Small intestine (tissue), 7 donors: Measurements from ENCODE around the gene ANG. TPM values are rescaled to one million over a fixed set of nuclear protein-coding genes. Genes with fewer than 3 reads are reported as not detected.
A peak's percentile ranks its signal among the peaks of the same experiment; 100 is the strongest.
"Not testable (repeated sequence)": the region's sequence is repeated elsewhere in the genome, so short reads cannot be mapped to it uniquely, and the experiment has no call there.

Experiments used
- DNase-seq, 2 donors: peaks; one replicate each; pipeline versions ENCODE4 v3.0.0 to v3.0.0-alpha.2; 2013
- FAIRE-seq: peaks from 2 replicates; lab custom pipeline; 2012; peaks lifted over from hg19 to GRCh38; lab: Jason Lieb, UNC
- H3K27ac ChIP-seq, 3 donors: one replicate each; pipeline ENCODE4 v1.5.1; 2013; ENCODE audit warnings: low read length in 2 of 3, mild to moderate bottlenecking in 2 of 3, control low read depth in 1 of 3, inconsistent platforms in 1 of 3, low read depth in 1 of 3, moderate library complexity in 1 of 3
- H3K27me3 ChIP-seq, 3 donors: one replicate each; pipeline ENCODE4 v1.6.1; 2013; ENCODE audit warnings: low read length in 3 of 3, inconsistent platforms in 1 of 3; ENCODE audit not compliant: control insufficient read depth in 3 of 3, insufficient read depth in 3 of 3
- H3K36me3 ChIP-seq, 3 donors: one replicate each; pipeline ENCODE4 v1.6.1; 2013; ENCODE audit warnings: low read length in 3 of 3, inconsistent platforms in 1 of 3, low read depth in 1 of 3, mild to moderate bottlenecking in 1 of 3, moderate library complexity in 1 of 3; ENCODE audit not compliant: control insufficient read depth in 3 of 3, insufficient read depth in 2 of 3
- H3K4me1 ChIP-seq, 3 donors: one replicate each; pipeline ENCODE4 v1.6.1; 2013; ENCODE audit warnings: low read length in 2 of 3, inconsistent platforms in 1 of 3, low read depth in 1 of 3, mild to moderate bottlenecking in 1 of 3, moderate library complexity in 1 of 3; ENCODE audit not compliant: control insufficient read depth in 3 of 3, insufficient read depth in 2 of 3
- H3K4me3 ChIP-seq, 3 donors: one replicate each; pipeline ENCODE4 v1.5.1; 2013; ENCODE audit warnings: low read length in 3 of 3, control low read depth in 1 of 3, inconsistent platforms in 1 of 3, low read depth in 1 of 3, mild to moderate bottlenecking in 1 of 3, moderate library complexity in 1 of 3
- H3K9me3 ChIP-seq, 2 donors: one replicate each; pipeline ENCODE4 v1.6.1; 2013; ENCODE audit warnings: low read depth in 1 of 2, low read length in 1 of 2; ENCODE audit not compliant: control insufficient read depth in 2 of 2, insufficient read depth in 1 of 2
- WGBS, 3 donors: extraction: QIAGEN DNeasy Blood & Tissue Kit; methylation state at CpG; one replicate each; pipeline ENCODE4 v1.1.7; 2013; 5-methylcytosine and 5-hydroxymethylcytosine counted together
- polyA plus RNA-seq, 4 donors: library from polyadenylated mRNA; stranded (reverse) in 3 of 4; unstranded in 1 of 4; fragments of 200-250 nt in 3 of 4; fragments of 120-200 nt in 1 of 4; gene quantifications; one replicate each; pipeline versions ENCODE4 v1.2.1 to v1.2.3, GENCODE V29; 2013
- donor health status: healthy with polysubstance abuse.
- donor health status: control.
- donor health status: control.
- donor health status: Bipolar disorder and iron deficiency.
- donor health status: healthy.

ANG gene
- polyA plus RNA-seq, 4 donors, result 13.4 to 63.1 (median 20.8) TPM

GRCh38 chr14:20666400-20666961 is 22.1 kb upstream of the ANG start:
- not testable (repeated sequence) for H3K27ac ChIP-seq, H3K9me3 ChIP-seq, H3K27me3 ChIP-seq, FAIRE-seq, H3K4me3 ChIP-seq, H3K36me3 ChIP-seq, DNase-seq
- WGBS, 3 donors, result 74 to 94% (median 86%) methylated on average over 7 of the region's 7 CpGs
- peaks cover 0 to 12% (median 0%) of the 10 kb centered on the region in 3 donors for H3K4me1 ChIP-seq

DNA sequence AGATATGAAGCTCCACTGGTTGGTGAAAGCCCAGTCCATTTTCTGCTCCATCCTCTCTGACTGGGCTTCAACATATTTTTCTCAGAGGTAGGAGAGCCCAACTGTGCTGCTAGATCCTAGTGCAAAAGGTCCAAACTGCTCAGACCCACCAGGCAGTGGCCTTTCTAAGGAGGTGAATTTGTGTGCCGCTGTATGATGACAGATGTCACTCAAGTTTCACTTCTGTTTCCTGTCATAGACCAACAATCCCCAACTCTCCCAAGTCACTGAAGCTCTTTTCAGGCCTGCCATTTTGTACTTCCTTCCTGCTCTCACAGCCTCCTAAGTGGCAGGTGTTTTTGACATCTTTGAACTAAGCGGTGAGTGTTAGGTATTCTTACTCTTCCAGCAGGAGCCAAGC is 20.6 kb upstream of the ANG start:
- peak overlapping the region in 1 of 3 donors; percentile 17 for H3K27ac ChIP-seq
- 68 to 85% (median 69%) methylated on average over 2 of the region's 2 CpGs for WGBS, 3 donors
- DNase-seq (no peak), FAIRE-seq (no peak)
- H3K9me3 ChIP-seq, result no peaks in the 10 kb centered on the region
- no peaks in the 10 kb centered on the region for H3K27me3 ChIP-seq
- H3K4me3 ChIP-seq, result no peak overlapping the region
- H3K36me3 ChIP-seq, result no peaks in the 10 kb centered on the region
- peaks cover 0 to 4% (median 0%) of the 10 kb centered on the region in 3 donors for H3K4me1 ChIP-seq

GRCh38 chr14:20668969-20669368 is 19.6 kb upstream of the ANG start:
- H3K4me3 ChIP-seq, result no peak overlapping the region
- no peaks in the 10 kb centered on the region for H3K27me3 ChIP-seq
- no peaks in the 10 kb centered on the region for H3K4me1 ChIP-seq
- H3K9me3 ChIP-seq, result no peaks in the 10 kb centered on the region
- no peaks in the 10 kb centered on the region for H3K36me3 ChIP-seq
- DNase-seq, result no peak
- no peak overlapping the region for H3K27ac ChIP-seq
- no peak for FAIRE-seq
- WGBS, 3 donors, result 87 to 94% (median 87%) methylated on average over 2 of the region's 2 CpGs

- Histone ChIP-seq H3K36me3 (no peaks in the 10 kb centered on the region), H3K27ac (no peak overlapping the region), H3K4me3 (no peak overlapping the region), H3K27me3 (no peaks in the 10 kb centered on the region), H3K9me3 (no peaks in the 10 kb centered on the region), H3K4me1 (no peaks in the 10 kb centered on the region)
- FAIRE-seq (no peak), DNase-seq (no peak)
- 45 to 66% (median 61%) methylated on average over 4 of the region's 4 CpGs for WGBS, 3 donors
Observed at GRCh38 chr14:20671597-20672283, 16.8 kb upstream of the ANG start.

DNA sequence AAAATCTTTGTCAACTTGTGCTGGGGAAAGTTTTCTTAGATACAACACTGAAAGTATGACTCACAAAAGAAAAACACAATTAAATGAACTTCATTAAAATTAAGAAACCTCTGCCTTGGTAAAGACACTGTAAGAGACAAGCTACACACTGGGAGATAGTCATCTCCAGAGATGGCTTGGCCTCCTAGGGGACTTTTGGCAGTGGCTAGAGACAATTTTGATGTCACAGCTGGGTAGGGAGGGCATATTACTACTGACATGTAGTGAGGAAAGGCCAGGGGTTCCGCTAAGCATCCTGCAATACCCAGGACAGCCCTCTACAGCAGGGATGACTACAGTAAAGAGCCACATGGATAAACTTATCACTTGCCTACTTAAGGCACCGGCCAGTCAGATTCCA is 12.9 kb upstream of the ANG start:
- 80 to 94% (median 88%) methylated on average over 2 of the region's 2 CpGs for WGBS, 3 donors
- FAIRE-seq, result no peak
- Histone ChIP-seq H3K4me3 (no peak overlapping the region), H3K9me3 (no peaks in the 10 kb centered on the region), H3K27ac (no peak overlapping the region), H3K36me3 (no peaks in the 10 kb centered on the region), H3K4me1 (peaks cover 2 to 11% (median 3%) of the 10 kb centered on the region in 3 donors), H3K27me3 (no peaks in the 10 kb centered on the region)
- no peak for DNase-seq

GRCh38 chr14:20676072-20676471 is 12.5 kb upstream of the ANG start:
- FAIRE-seq, result no peak
- H3K9me3 ChIP-seq, result no peaks in the 10 kb centered on the region
- no peak overlapping the region for H3K27ac ChIP-seq
- H3K36me3 ChIP-seq, result no peaks in the 10 kb centered on the region
- H3K4me3 ChIP-seq, result no peak overlapping the region
- peaks cover 3 to 12% (median 5%) of the 10 kb centered on the region in 3 donors for H3K4me1 ChIP-seq
- no peak for DNase-seq
- no peaks in the 10 kb centered on the region for H3K27me3 ChIP-seq
- 79 to 96% (median 84%) methylated on average over 2 of the region's 2 CpGs for WGBS, 3 donors

GRCh38 chr14:20679907-20680306 is 8.7 kb upstream of the ANG start:
- H3K4me1 ChIP-seq, result peaks cover 3 to 15% (median 5%) of the 10 kb centered on the region in 3 donors
- H3K36me3 ChIP-seq, result no peaks in the 10 kb centered on the region
- H3K27ac ChIP-seq, result peak overlapping the region in 1 of 3 donors; percentile 99
- DNase-seq (peak; percentile 48 to 58), FAIRE-seq (no peak)
- 89 to 100% (median 93%) methylated on average over 1 of the region's 1 CpG for WGBS, 3 donors
- no peaks in the 10 kb centered on the region for H3K9me3 ChIP-seq
- no peaks in the 10 kb centered on the region for H3K27me3 ChIP-seq
- H3K4me3 ChIP-seq, result no peak overlapping the region

DNA sequence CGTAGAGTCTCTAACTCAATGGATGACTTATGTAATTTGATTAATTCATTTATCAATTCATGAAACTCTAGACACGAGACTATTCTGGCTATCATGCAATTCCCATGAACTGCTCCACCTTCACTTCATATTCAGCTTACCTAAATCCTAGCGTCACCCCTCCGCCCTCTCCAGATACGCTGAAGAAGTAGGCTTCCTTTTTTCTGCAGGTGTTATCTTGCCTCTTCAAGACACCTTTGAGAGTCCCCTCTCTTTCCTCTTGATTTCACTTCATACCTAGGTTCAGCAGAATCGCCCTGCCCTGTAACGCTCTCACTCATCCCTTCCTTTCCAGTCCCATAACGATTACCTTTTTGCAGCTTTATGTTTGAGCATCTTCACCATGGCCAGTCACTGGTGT is 8.2 kb upstream of the ANG start:
- peak overlapping the region in 1 of 3 donors; percentile 85 for H3K4me3 ChIP-seq
- peak overlapping the region; percentile 98 to 100 (median 99) for H3K27ac ChIP-seq
- no peaks in the 10 kb centered on the region for H3K27me3 ChIP-seq
- peaks cover 3 to 18% (median 5%) of the 10 kb centered on the region in 3 donors for H3K4me1 ChIP-seq
- H3K36me3 ChIP-seq, result no peaks in the 10 kb centered on the region
- DNase-seq, result no peak
- 56 to 61% (median 59%) methylated on average over 8 of the region's 8 CpGs for WGBS, 3 donors
- no peak for FAIRE-seq
- no peaks in the 10 kb centered on the region for H3K9me3 ChIP-seq
